Jurkat, Clone E6-1 (cell line): ENCODE data around the gene HPCAL1.

Experiments used
- DNase-seq: peaks from one replicate; pipeline ENCODE4 v3.0.0-alpha.2; 2011; ENCODE audit warnings: low read depth, low spot score
- H3K4me3 ChIP-seq: 2 replicates; pipeline ENCODE4 v1.5.1; 2011; ENCODE audit warnings: mild to moderate bottlenecking, low read length, control low read depth, moderate library complexity

The HPCAL1 gene

DNA sequence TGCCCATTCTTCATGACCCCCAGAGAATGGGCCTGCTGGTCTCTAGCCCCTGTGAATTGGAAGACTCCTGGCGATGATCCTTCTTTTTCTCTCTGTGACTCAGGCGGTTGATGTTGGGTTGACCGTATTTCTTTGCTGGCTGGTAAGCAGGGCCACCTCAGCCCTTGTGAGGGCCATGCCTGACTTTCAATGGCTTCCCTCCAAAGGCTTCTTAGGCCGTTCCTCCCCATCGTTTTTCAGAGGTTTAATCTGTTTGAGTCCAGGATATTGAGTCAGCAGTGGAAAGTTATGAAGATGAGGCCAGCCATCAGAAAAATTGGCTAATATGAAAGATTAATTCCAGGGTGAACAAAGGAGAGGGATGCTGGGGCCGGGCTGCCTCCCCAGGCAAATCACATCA is 13.6 kb downstream of the HPCAL1 start:
- DNase-seq: no peak
- no peak overlapping the region for H3K4me3 ChIP-seq

DNA sequence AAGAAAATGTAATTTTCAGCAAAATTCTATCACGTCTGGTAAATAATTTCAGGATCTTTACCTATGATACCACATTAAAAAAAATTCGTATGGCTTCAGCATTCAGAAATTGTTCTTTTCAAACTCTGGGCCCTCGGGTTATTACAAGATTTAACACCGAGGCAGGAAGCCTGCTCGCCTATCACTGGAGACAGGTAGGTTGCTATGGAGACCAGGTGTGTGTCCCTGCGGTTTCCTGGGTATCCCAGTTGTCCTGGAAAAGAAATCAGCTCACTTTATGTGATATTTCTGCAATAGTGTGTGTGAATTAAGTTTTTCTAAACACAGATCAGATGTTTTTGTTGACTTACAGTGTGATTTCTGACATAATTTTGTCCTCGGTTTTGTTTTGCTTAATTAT is 14.2 kb downstream of the HPCAL1 start:
- DNase-seq: no peak
- no peak overlapping the region for H3K4me3 ChIP-seq

DNA sequence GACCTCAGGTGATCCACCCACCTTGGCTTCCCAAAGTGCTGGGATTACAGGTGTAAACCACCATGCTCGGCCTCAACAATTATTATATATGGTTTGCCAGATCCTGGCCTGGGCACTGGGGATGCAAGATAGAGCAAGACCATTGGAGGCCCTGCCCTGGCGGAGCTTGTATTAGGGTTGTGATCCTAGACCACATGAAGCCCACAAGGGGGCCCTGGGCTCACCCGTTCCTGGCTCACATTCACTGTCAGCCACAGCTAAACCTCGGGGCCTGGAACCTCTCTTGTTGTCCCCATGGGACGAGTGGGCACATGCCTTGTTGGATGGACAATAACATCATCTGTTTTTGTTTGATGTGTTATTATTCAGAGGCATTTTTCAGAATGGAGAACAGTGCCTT is 14.9 kb downstream of the HPCAL1 start:
- no peak overlapping the region for H3K4me3 ChIP-seq
- DNase-seq: no peak

DNA sequence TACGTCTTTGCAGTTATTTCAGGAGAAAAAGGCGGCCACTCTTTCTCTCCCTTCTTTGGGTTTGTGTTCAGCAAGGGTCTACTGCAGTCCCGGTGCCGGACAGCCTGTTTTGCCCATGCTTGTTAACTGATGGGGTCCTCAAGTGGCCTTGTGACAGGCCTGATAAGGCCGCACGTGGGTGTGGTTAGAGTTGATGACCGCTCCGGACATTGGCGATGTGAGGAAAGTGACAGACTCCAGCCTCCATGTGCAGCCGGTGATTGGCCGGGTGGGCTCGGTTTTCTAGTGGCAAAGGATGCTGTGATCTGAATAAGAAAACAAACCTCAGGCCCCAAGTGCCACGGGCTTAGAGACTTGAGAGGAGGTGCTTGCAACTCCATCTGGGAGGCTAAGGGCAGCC is 15.6 kb downstream of the HPCAL1 start:
- H3K4me3 ChIP-seq: no peak overlapping the region
- no peak for DNase-seq

DNA sequence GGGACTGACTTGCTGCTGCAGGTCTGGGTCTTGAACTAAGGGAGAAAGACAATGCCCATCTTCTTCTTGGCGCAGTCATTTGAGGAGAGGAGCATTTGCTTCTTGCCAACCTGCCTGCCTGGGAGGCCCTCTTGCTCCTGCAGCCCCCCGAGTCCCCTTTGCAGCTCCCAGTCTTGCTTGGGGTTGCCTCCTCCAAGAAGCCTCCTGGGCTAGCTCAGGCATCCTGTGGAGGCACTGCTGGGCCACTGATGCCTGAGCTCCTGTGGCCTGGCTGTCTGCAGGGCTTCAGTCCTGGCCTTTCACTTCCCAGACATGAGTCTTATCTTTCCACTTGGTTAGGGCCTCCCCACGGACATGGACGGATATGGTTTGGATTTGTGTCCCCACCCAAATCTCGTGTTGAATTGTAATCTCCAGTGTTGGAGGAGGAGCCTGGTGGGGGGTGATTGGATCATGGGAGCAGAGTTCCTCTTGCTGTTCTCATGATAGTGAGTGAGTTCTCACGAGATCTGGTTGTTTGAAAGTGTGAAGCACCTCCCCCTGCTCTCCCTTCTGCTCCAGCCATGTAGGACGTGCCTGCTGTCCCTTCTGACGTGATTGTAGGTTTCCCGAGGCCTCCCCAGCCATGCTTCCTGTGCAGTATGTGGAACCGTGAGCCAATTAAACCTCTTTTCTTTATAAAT is 17.3 kb downstream of the HPCAL1 start:
- no peak for DNase-seq
- no peak overlapping the region for H3K4me3 ChIP-seq

DNA sequence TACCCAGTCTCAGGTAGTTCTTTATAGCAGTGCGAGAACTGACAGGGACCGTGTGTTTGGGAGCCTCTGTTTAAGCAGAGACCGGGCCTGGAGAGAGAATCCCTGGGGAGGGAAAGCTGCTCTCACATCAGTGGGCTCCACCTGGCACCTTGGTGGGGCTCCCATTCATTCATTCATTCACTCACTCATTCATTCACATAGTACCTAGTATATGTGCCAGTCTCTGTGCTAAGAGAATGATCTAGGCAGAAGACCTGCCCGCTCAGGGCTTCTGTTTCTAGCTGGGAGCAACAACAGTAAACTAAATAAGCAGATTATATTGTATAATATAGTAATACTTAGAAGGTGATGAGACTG is 17.8 kb downstream of the HPCAL1 start:
- no peak for DNase-seq
- no peak overlapping the region for H3K4me3 ChIP-seq

DNA sequence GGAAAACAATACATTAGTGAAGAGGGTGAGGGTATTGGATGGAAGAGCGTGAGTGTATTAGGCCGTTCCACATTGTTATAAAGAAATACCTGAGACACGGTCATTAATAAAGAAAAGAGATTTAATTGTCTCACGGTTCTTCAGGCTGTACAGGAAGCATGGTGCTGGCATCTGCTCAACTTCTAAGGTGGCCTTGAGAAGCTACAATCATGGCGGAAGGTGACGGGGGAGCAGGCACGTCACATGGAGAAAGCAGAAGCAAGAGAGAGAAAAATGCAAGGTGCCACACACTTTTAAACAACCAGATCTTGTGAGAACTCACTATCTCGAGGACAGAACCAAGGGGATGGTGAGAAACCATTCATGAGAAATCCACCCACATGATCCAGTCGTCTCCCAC is 18.2 kb downstream of the HPCAL1 start:
- no peak overlapping the region for H3K4me3 ChIP-seq
- no peak for DNase-seq

DNA sequence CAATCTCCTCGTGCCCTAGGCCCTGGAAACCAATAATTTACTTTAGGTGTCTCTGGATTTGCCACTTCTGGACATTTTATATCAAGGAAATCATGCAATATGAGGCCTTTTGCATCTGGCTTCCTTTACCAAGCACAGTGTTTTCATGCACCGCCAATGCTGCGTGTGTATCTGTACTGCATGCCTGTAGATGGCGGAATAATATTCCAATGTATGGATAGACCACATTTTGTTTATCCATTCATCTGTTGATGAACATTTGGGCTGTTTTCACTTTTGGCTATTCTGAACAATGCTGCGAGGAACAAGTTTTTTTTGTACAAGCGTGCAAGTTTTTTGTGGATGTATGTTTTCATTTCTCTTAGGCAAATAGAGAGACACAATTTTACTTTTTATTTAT is 18.9 kb downstream of the HPCAL1 start:
- no peak for DNase-seq
- H3K4me3 ChIP-seq: no peak overlapping the region

DNA sequence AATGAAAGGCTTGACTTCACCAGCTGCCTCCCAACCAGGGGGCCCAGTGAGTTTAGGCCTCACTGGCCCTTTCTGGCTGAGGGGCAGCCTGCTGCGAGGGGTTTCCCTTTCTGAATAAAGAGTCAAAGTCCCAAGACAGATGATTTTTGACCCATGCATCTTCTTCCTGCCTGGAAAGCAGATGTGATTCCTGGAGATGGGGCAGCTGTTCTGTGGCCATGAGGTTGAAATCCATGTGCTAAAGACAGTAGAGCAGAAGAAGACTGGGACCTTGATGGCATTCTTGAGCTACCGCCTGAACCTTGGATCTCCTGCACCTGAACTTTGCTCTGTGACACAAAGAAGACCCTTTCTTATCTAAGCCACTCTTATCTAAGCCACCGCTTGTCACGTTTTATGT is 19.8 kb downstream of the HPCAL1 start:
- no peak for DNase-seq
- H3K4me3 ChIP-seq: no peak overlapping the region

DNA sequence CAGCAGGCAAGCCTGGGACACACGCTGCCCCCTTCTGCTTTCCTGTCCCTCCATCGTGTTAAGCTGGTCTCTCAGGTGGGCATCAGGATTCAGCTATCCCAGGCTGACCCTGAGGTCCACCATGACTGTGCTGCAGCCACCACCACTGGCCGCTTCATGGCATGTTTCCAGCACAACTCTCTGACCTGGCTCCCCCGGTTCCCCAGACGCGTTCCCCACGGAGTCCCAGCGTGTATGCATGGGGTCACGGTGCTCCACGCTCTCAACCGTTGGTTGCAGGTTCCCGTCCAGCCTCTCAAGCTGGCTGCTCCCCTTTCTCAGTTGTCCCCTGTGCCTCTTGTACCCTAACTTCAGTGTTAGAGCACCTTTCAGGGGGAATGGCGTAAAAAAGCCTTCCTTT is 20.3 kb downstream of the HPCAL1 start:
- no peak overlapping the region for H3K4me3 ChIP-seq
- DNase-seq: no peak

DNA sequence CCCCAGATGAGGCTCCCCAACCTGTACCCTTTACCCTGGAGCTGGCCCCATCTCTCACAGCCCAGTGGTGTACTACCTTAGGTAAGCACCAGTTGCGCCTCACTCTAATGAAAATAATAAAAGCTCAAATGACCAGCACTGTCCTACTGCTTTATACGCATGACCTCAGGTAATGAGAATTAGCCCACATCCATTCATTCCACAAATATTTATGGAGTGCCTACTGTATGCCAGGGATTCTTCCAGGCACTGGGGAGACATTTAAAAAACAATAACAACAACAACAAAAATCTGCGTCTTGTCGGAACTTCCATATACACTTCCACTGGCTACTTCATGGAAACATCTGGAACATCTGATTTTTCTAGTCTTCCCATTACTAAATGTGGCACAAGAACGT is 20.8 kb downstream of the HPCAL1 start:
- H3K4me3 ChIP-seq: no peak overlapping the region
- no peak for DNase-seq

DNA sequence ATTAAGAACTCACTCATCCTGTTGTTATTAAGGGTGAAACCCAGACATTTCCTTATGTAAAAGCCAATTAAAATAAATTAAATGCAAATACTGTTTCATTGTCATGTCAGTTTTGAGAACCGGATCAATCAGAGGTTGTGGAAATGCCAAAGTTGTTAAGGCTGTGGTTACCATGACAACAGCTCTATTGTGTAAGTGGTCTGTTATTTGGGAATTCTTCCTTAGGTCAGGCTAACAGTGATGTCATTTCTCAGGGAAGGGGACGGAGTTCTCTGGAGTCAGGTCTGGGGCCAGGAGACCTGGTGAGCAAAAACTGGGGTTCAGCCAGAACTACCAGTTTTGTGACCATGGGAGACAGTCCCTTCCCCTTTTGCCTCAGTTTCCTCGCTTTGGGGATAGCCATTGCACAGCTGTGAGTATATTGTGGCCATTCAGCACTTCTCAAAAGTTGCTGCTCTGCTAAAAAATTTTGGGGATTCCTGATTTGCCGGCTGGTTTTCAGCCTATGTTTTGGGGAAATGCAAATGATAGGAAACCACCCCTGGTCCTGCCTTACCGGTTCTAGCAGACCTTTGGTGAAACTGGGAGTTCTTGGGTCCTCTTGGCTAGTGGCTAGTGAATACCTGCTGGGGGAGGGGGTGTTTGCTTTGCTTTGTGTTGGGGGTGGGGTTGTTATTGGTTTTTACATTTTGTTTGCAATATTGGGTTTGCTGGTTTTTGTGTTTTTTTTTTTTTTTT is 21.6 kb downstream of the HPCAL1 start:
- no peak for DNase-seq
- no peak overlapping the region for H3K4me3 ChIP-seq

DNA sequence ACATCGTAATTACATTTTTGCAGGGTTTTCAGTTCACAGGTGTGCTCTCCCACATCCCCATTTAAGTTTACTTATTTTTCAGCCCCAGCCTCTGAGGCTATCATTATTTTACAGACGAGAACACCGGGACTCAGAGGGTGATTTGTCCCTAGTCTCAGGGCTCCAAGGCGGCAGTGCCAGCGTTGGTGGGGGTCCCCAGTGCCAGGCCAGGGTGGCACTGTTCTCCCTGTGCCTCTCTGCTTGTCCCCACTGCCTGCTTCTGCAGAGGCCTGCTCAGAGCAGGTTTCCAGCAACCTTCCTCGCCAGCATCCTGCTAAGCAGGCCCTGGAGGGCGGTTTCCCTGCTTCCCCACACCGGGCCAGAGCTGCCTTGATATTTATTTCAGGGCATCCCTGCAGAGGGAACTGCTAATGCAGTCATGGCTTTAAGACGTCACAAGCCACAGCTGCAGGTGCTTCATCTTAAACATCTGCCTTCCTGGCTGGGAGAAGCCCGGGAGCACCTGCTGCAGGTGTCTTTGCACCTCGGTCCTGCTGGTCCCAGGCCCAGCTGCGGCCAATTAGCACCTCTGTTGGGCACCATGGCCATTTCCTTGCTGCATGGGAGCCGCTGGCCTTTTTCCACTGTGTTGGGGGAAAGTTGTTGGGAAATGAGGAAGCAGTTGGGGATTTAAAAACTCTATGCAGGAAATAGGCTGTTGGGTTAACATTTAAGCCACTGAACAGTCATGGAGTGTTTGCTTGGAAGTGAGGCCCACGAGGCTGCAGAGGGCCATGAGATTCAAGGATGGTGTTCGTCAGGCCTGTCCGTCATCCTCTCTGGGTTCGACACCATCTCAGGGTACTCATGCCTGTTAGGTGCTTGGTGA is 22.8 kb downstream of the HPCAL1 start:
- DNase-seq: no peak
- no peak overlapping the region for H3K4me3 ChIP-seq

DNA sequence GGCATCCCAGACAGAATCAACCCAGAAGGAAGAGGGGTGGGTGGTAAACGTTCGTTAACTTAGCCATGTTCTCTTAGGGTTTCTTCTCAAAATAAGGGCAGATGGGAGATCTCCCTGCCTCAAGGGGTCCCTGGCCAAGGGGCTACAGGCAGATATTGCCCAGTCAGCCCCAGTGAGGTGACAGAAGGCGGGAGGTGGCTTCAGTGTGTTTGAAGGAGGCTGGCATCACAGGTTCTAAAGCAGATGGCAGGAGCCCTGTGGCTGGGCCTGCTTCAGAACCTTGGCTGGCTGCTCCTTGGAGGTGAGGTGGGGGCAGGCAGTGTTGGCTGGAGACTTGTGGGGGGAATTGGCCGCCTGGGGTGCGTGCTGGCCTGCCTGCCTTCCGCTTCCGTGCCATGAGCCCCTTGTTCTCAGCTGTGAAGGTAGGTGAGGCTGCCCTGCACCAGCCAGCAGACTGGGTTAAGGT is 23.5 kb downstream of the HPCAL1 start:
- no peak for DNase-seq
- no peak overlapping the region for H3K4me3 ChIP-seq

DNA sequence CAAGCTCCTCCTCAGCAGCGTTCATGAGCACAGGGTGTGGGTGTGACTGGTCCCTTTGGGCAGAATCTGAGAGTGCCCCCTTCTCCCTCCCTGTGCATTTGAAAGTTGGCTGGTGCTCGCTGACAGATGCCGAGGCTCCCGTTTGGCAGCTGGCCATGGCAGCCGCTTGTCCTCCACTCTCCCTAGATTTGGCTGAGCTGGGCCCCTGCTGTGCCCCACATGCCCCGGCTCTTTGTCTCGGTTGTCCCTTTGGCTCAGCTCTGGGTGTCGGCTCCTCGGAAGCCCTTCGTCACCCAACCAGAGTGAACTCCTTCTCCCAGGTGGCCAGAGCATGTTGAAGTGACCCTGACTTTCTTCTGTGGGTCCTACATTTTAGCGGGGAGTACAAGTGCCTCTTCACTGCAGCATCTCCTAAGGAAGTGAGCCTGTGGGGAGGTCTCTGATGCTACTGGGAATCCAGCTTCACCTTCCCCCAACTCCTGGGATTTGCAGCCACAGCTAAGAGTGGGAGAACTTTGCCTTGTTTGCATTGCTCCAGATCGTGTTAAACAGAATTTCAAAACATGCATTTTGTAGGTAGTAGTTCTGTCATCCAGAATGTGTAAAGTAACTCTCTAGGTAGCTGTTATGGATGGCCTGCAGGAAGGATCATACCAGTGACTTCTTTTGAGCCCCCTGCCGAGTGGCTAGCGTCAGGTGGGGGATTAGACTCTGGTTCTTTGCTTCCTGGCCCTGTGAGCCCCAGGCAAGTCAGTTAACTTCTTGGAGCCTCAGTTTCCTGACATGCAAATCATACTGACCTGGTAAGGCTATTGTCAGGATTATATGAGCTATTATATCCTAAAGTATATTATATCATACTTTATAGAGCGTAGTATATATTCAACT is 24.2 kb downstream of the HPCAL1 start:
- DNase-seq: no peak
- no peak overlapping the region for H3K4me3 ChIP-seq

DNA sequence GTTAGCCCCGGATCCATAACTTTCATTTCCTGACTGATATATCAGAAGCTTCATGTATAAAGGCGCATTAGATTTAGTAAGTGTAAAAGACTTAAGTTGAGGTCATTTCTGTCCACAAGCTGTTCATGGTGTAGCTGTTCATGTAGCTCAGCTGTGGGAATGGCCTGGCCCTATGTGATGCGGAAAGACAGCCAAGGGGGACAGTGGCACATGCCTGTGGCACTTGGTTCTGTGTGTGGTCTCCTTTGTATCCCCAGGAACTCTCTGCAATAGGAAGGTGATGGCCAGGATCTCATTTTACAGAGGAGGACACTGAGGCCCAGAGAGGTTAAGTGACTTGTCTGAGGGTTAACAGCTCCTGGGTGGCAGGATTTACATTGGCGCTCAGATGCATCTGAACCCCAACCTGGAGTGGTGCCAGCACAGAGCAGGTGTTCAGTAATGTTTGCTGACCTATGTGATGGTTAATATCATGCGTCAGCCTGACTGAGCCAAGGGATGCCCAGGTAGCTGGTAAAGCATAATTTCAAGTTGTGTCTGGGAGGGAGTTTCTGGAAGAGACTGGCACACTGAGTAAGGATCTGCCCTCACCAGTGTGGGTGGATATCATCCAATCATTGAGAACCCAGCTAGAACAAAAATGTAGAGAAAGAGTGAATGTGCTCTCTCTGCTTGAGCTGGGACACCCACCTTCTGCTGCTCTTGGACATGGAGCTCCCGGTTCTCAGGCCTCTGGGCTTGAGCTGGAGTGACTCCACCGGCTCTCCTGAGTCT is 25.4 kb downstream of the HPCAL1 start:
- DNase-seq: no peak
- no peak overlapping the region for H3K4me3 ChIP-seq

DNA sequence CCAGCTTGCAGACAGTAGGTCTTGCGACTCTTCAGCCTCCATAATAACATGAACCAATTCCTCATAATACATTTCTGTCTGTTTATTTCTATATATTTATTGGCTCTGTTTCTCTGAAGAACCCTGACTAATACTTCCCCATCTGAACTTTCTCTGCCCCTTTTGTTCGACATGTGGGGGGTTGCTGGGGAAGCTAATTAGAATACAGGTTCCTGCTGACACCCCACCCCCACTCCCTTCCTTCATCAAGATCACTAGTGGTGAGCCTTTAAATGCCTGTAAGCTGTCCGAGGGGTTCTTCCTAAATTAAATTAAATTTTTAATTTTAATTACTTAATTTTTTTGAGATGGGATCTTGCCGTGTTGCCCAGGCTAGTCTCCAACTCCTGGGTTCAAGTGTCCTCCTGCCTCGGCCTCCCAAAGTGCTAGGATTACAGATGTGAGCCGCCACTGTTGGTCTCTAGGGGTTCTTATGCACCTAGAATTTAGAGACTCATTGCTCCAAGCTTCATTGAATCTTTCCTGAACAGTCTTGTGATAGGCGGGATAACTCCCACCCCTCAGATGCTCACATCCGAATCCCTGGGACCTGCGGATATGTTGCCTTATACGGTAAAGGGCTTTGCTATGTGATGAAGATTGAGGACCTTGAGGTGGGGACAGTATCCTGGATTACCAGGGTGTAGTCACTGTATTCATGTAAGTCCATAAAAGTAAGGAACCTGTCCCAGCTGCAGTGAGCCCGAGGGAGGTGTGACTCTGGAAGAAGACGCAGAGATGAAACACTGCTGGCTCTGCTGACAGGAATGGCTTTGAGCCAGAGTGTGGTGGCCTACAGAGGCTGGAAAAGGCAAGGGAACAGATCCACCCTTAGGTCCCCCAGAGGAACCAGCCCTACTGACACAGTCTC is 26.2 kb downstream of the HPCAL1 start:
- no peak for DNase-seq
- H3K4me3 ChIP-seq: no peak overlapping the region

DNA sequence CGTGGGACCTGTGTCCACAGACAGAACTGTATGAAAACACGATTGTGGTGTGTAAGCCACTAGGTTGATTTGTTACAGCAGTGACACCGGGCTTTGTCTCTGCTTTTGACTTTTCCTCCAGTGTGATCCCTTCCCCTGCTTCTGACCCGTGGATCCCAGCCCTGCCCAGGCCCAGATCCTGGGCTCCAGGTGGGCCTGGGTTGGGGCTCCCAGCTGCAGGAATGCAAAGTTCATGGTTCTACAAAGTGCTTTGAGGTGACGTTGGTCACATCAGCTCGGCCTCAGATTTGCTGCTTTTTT is 26.8 kb downstream of the HPCAL1 start:
- no peak for DNase-seq
- H3K4me3 ChIP-seq: no peak overlapping the region
